ENCODE results near the gene LST1.

DNA sequence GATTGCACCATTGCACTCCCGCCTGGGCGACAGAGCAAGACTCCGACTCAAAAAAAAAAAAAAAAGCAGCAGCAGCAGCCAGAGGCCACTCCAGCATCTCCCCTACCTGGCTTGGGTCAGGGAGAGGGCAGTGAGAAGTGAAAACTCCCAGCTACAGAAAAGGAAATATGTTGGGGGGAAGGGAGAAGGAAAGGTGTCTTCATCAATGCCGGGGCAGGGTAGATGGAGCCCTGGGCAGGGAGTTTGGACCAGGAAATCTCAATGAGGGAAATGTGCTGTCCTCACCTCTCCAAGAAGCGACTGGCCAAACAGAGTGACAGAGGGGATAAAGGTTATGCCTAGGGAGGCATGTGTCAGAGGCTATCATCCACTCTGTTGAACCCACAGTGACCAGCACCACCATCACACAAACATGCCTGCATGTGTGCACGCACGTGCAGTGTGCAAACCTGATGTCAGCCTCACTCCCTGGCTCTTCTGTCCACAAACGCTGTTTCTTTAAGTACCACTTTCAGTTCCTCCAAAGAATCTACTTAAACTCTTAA, 28.1 kb downstream of the LST1 start:
- no peak for TF ChIP-seq EZH2 (IDR thresholded peaks at IDR 0.05; ENCODE audit: low read length, missing control alignments)
- TF ChIP-seq, protein P1, sequence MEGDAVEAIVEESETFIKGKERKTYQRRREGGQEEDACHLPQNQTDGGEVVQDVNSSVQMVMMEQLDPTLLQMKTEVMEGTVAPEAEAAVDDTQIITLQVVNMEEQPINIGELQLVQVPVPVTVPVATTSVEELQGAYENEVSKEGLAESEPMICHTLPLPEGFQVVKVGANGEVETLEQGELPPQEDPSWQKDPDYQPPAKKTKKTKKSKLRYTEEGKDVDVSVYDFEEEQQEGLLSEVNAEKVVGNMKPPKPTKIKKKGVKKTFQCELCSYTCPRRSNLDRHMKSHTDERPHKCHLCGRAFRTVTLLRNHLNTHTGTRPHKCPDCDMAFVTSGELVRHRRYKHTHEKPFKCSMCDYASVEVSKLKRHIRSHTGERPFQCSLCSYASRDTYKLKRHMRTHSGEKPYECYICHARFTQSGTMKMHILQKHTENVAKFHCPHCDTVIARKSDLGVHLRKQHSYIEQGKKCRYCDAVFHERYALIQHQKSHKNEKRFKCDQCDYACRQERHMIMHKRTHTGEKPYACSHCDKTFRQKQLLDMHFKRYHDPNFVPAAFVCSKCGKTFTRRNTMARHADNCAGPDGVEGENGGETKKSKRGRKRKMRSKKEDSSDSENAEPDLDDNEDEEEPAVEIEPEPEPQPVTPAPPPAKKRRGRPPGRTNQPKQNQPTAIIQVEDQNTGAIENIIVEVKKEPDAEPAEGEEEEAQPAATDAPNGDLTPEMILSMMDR (conservative IDR thresholded peaks at IDR 0.05 in 1 of 2, IDR thresholded peaks at IDR 0.05 in 1 of 2; ENCODE audit: low read depth in 1 of 2, low read length in 2 of 2): no peak
